Neural cell (in vitro differentiated cells): ENCODE measurements around the gene NOB1.
A peak's percentile ranks its signal among the peaks of the same experiment; 100 is the strongest.

Source experiments
- CTCF ChIP-seq: fragments of 450-650 bp; IDR thresholded peaks from 2 replicates; pipeline ENCODE4 v1.5.1; 2014; ENCODE audit warnings: antibody characterized with exemption, mild to moderate bottlenecking, moderate library complexity; ENCODE audit not compliant: poor library complexity, severe bottlenecking
- EP300 ChIP-seq: fragments of 450-650 bp; conservative IDR thresholded peaks from 2 replicates; pipeline ENCODE4 v1.6.1; 2014; ENCODE audit warnings: antibody characterized with exemption, mild to moderate bottlenecking, moderate library complexity; ENCODE audit not compliant: poor library complexity, severe bottlenecking
- TAF1 ChIP-seq: IDR thresholded peaks from 2 replicates; pipeline ENCODE4 v1.6.1; 2012; ENCODE audit warnings: low read depth

DNA sequence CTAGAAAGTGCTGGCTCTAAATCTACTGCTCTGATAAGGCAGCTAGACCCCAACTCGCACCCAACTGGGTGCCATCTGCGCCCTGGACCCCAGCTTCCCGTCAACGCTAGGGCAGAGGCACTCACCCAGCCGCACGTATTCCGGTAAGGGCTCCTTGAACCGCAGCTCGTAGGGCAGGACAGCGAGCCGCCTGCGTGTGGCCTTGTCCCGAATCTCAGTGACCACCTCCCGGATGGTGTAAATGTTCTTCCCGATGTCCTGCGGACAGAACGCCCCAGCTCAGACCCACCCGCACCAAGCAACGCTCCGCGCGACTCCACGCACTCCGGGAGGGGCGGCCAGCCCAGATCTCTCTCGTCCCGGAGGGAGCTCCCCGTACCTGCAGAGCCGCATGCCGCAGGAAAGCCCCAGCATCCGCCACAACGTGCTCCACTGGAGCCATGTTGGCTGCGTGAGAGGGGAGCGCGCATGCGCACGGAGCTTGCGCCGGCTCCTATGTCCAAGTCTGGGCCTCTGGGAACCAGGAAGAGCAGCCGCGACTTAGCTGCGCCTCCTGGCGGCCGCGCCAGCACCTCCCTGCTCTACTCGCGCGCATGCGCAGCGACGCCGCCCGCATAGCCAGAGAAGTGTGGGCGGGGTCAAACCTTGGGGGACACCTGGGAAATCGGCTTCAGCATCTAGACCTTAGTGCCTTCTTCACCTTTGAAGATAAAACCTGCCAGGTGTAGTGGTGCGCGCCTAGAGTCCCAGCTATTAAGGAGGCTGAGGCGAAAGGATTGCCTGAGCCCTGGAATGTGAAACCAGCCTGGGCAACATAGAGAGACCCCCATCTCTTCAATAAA, at the start of gene NOB1:
- peak; percentile 100 for TF ChIP-seq CTCF
- no peak for TF ChIP-seq EP300
- peak; percentile 68 for TF ChIP-seq TAF1
